ENCODE measurements around the gene JDP2. TPM values are rescaled to one million over a fixed set of nuclear protein-coding genes. Genes with fewer than 3 reads are reported as not detected.

Gene JDP2
- total RNA-seq, 2 donors from 2014 or later = 15.7 to 23.1 TPM

DNA sequence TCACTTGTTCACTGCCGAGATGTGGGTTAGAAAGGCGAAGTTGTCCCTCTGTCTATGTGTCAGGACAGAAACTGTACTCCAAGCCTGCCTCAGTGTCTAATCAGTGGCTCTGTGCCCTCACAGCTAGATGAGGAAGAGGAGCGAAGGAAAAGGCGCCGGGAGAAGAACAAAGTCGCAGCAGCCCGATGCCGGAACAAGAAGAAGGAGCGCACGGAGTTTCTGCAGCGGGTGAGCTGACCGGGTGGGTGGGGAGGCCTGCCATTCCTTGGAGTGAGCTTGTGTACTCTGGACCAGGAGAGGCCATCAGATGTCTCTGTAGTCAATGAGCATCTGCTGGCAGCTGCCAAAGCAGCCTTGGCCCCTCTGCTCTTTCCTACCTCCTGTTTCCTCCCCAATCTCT lies 33.5 kb downstream of the JDP2 start:
- Histone ChIP-seq H3K4me3 (ENCODE audit: low read length) (no peak overlapping the region), H3K27me3 (ENCODE audit: control insufficient read depth, insufficient read depth, low read length, poor library complexity, severe bottlenecking) (no peaks in the 10 kb centered on the region), H3K36me3 (ENCODE audit: control insufficient read depth, insufficient read depth, low read length) (peaks cover 12% of the 10 kb centered on the region), H3K4me1 (ENCODE audit: control insufficient read depth, insufficient read depth, low read length) (no peaks in the 10 kb centered on the region), H3K9ac (ENCODE audit: extremely low read depth, low read length, poor library complexity, severe bottlenecking) (no peak overlapping the region), H3K27ac (ENCODE audit: low read depth, low read length) (no peak overlapping the region), H3K9me3 (ENCODE audit: control insufficient read depth, low read length) (no peaks in the 10 kb centered on the region)
- no peaks in the 10 kb centered on the region for H3K27me3 Mint-ChIP-seq (ENCODE audit: insufficient read depth)
- H3K36me3 Mint-ChIP-seq (ENCODE audit: low read depth) = peaks cover 10% of the 10 kb centered on the region
- no peaks in the 10 kb centered on the region for H3K9me3 Mint-ChIP-seq
- DNase-seq = peak; percentile 32
- 92 to 97% methylated on average over 12 of the region's 12 CpGs for WGBS, 2 experiments (ENCODE audit: insufficient coverage in 1 of 2, insufficient read length in 1 of 2)
- H3K4me1 Mint-ChIP-seq = peaks cover 14% of the 10 kb centered on the region
- H3K4me3 Mint-ChIP-seq = no peak overlapping the region
- TF ChIP-seq, protein P1, sequence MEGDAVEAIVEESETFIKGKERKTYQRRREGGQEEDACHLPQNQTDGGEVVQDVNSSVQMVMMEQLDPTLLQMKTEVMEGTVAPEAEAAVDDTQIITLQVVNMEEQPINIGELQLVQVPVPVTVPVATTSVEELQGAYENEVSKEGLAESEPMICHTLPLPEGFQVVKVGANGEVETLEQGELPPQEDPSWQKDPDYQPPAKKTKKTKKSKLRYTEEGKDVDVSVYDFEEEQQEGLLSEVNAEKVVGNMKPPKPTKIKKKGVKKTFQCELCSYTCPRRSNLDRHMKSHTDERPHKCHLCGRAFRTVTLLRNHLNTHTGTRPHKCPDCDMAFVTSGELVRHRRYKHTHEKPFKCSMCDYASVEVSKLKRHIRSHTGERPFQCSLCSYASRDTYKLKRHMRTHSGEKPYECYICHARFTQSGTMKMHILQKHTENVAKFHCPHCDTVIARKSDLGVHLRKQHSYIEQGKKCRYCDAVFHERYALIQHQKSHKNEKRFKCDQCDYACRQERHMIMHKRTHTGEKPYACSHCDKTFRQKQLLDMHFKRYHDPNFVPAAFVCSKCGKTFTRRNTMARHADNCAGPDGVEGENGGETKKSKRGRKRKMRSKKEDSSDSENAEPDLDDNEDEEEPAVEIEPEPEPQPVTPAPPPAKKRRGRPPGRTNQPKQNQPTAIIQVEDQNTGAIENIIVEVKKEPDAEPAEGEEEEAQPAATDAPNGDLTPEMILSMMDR (conservative IDR thresholded peaks at IDR 0.05) = no peak
- H3K27ac Mint-ChIP-seq = peak overlapping the region; percentile 55

DNA sequence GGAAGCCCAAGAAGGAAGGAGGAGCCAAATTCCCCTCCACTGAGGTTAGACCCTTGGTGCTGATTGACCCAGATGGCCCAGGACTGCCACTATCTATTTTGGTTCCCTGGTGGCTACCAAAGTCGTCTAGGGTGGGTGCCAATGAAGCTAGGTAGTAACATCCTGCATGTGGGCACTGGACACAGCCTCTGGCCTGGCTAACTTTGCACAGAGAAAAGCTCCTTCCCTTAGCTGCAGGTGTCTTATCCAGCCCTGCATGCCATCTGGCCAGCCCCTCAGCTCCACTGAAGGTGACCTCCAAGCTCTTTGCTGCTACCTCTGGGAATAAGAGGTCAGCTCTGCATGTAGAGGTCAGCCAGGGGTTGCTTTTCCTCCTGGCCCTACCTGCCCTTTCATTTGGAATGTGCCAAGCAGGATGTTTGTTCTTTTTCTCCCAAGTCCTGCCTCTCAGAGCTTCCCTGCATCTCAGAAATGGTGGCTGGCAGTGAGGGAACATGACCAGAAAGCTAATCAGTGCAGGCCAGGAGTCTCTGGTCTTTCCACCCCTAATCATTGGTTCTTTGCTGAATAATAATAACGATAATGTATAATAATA lies 34.0 kb downstream of the JDP2 start:
- Histone ChIP-seq H3K9ac (ENCODE audit: extremely low read depth, low read length, poor library complexity, severe bottlenecking) (no peak overlapping the region), H3K4me1 (ENCODE audit: control insufficient read depth, insufficient read depth, low read length) (no peaks in the 10 kb centered on the region), H3K9me3 (ENCODE audit: control insufficient read depth, low read length) (no peaks in the 10 kb centered on the region), H3K27ac (ENCODE audit: low read depth, low read length) (no peak overlapping the region), H3K4me3 (ENCODE audit: low read length) (no peak overlapping the region), H3K27me3 (ENCODE audit: control insufficient read depth, insufficient read depth, low read length, poor library complexity, severe bottlenecking) (no peaks in the 10 kb centered on the region), H3K36me3 (ENCODE audit: control insufficient read depth, insufficient read depth, low read length) (peaks cover 12% of the 10 kb centered on the region)
- H3K4me1 Mint-ChIP-seq = peaks cover 14% of the 10 kb centered on the region
- H3K36me3 Mint-ChIP-seq (ENCODE audit: low read depth) = peaks cover 10% of the 10 kb centered on the region
- WGBS, 2 experiments (ENCODE audit: insufficient coverage in 1 of 2, insufficient read length in 1 of 2) = 70 to 78% methylated on average over 1 to 2 of the region's 2 CpGs
- H3K27me3 Mint-ChIP-seq (ENCODE audit: insufficient read depth) = no peaks in the 10 kb centered on the region
- H3K27ac Mint-ChIP-seq = peak overlapping the region; percentile 55
- peak; percentile 37 for DNase-seq
- no peak overlapping the region for H3K4me3 Mint-ChIP-seq
- no peaks in the 10 kb centered on the region for H3K9me3 Mint-ChIP-seq
- TF ChIP-seq, protein P1 (conservative IDR thresholded peaks at IDR 0.05) = no peak

DNA sequence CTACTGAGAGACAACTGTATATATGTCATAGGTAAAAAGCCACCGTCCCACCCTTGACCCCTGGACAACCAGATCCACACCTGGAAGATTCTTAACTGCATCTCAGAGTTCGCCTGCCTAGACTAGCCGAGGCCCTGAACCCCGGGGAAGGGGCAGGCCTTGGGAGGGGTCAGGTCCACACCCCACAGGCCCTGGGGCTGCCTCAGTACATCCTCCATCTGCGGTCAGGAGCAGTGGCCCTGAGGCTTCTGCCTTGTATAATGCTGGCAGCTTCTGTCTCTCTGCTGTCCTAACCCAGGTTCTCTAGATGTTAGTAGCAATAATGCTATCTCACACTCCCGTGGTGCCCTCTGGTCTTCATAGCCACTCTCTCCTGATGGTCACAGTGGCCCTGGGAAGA lies 36.8 kb downstream of the JDP2 start:
- no peak overlapping the region for H3K27ac Mint-ChIP-seq
- H3K27me3 Mint-ChIP-seq (ENCODE audit: insufficient read depth) = no peaks in the 10 kb centered on the region
- peaks cover 10% of the 10 kb centered on the region for H3K36me3 Mint-ChIP-seq (ENCODE audit: low read depth)

More for the DNA sequence above, 36.8 kb downstream of the JDP2 start:
- no peaks in the 10 kb centered on the region for H3K4me1 Mint-ChIP-seq
- H3K9me3 Mint-ChIP-seq = no peaks in the 10 kb centered on the region
- TF ChIP-seq, protein P1 (conservative IDR thresholded peaks at IDR 0.05) = no peak
- Histone ChIP-seq H3K4me1 (ENCODE audit: control insufficient read depth, insufficient read depth, low read length) (no peaks in the 10 kb centered on the region), H3K4me3 (ENCODE audit: low read length) (no peak overlapping the region), H3K27ac (ENCODE audit: low read depth, low read length) (no peak overlapping the region), H3K27me3 (ENCODE audit: control insufficient read depth, insufficient read depth, low read length, poor library complexity, severe bottlenecking) (no peaks in the 10 kb centered on the region), H3K9ac (ENCODE audit: extremely low read depth, low read length, poor library complexity, severe bottlenecking) (no peak overlapping the region), H3K9me3 (ENCODE audit: control insufficient read depth, low read length) (no peaks in the 10 kb centered on the region), H3K36me3 (ENCODE audit: control insufficient read depth, insufficient read depth, low read length) (peaks cover 12% of the 10 kb centered on the region)
- no peak for DNase-seq
- no peak overlapping the region for H3K4me3 Mint-ChIP-seq
- 90 to 100% methylated on average over 5 to 6 of the region's 6 CpGs for WGBS, 2 experiments (ENCODE audit: insufficient coverage in 1 of 2, insufficient read length in 1 of 2)

Data from endodermal cell (in vitro differentiated cells).